HG02571 (cell line): ENCODE data around the gene NFIB.

Experiments
- ATAC-seq: cut with Tn5 transposase; IDR thresholded peaks from one replicate; pipeline ENCODE4 v1.9.1; 2021; ENCODE audit warnings: mild to moderate bottlenecking, moderate library complexity; ENCODE audit not compliant: unreplicated experiment

The NFIB gene

GRCh38 chr9:14313951-14314423 lies at the start of gene NFIB:
TSS of gene NFIB (minus strand) at chr9:14314141. CDS start at chr9:14313511, 630 bp downstream.
- no peak for ATAC-seq

- no peak for ATAC-seq
These were observed 48.2 kb upstream of the NFIB start for GRCh38 chr9:14362175-14362574.

GRCh38 chr9:14361074-14361473 lies 47.1 kb upstream of the NFIB start:
- ATAC-seq = no peak

- no peak for ATAC-seq
These were observed 44.6 kb upstream of the NFIB start for GRCh38 chr9:14358523-14358922.

- no peak for ATAC-seq
These were observed 42.7 kb upstream of the NFIB start for GRCh38 chr9:14356351-14357265.

GRCh38 chr9:14354201-14354600 lies 40.3 kb upstream of the NFIB start:
- no peak for ATAC-seq

- ATAC-seq = peak; percentile 88
These were observed 39.5 kb upstream of the NFIB start for GRCh38 chr9:14353222-14354056.

GRCh38 chr9:14352503-14352902 lies 38.6 kb upstream of the NFIB start:
- ATAC-seq = no peak

- no peak for ATAC-seq
These were observed 37.4 kb upstream of the NFIB start for GRCh38 chr9:14351221-14351836.

GRCh38 chr9:14350754-14351153 lies 36.8 kb upstream of the NFIB start:
- no peak for ATAC-seq

- ATAC-seq = no peak
These were observed 36.4 kb upstream of the NFIB start for GRCh38 chr9:14350349-14350728.

GRCh38 chr9:14349447-14350348 lies 35.8 kb upstream of the NFIB start:
- no peak for ATAC-seq

- ATAC-seq = no peak
These were observed 35.2 kb upstream of the NFIB start for GRCh38 chr9:14349146-14349446.

- ATAC-seq = no peak
These were observed 34.6 kb upstream of the NFIB start for GRCh38 chr9:14348373-14349145.

GRCh38 chr9:14348123-14348372 lies 34.1 kb upstream of the NFIB start:
- no peak for ATAC-seq

GRCh38 chr9:14347406-14348122 lies 33.6 kb upstream of the NFIB start:
- ATAC-seq = no peak

- ATAC-seq = no peak
These were observed 33.0 kb upstream of the NFIB start for GRCh38 chr9:14346811-14347405.

GRCh38 chr9:14346231-14346791 lies 32.4 kb upstream of the NFIB start:
- no peak for ATAC-seq
